Left ventricle myocardium inferior (tissue), 1 donor: Measurements from ENCODE around the gene DSN1. TPM values are rescaled to one million over a fixed set of nuclear protein-coding genes. Genes with fewer than 3 reads are reported as not detected.

ENCODE experiments used
- DNase-seq: peaks from one replicate; pipeline ENCODE4 v3.0.0-alpha.2; 2020
- H3K27ac ChIP-seq: fragments of 200-600 bp; replicated peaks from 2 replicates; pipeline ENCODE4 v1.8.0; 2021
- H3K27me3 ChIP-seq: fragments of 200-600 bp; 2 replicates; pipeline ENCODE4 v1.8.0; 2021; ENCODE audit warnings: low read depth
- H3K36me3 ChIP-seq: fragments of 200-600 bp; 2 replicates; pipeline ENCODE4 v1.8.0; 2021
- H3K4me1 ChIP-seq: fragments of 200-600 bp; 2 replicates; pipeline ENCODE4 v1.8.0; 2021
- H3K4me3 ChIP-seq: fragments of 200-600 bp; 2 replicates; pipeline ENCODE4 v1.8.0; 2021; ENCODE audit warnings: mild to moderate bottlenecking, moderate library complexity
- H3K9me3 ChIP-seq: fragments of 200-600 bp; replicated peaks from 2 replicates; pipeline ENCODE4 v1.8.0; 2021
- CTCF ChIP-seq: fragments of 200-600 bp; IDR thresholded peaks from 2 replicates; pipeline ENCODE4 v1.8.0; 2021; ENCODE audit warnings: antibody characterized with exemption, mild to moderate bottlenecking, borderline replicate concordance
- intact Hi-C: fragments of 100-400 bp; cut with micrococcal nuclease; formaldehyde crosslinking; loops from one replicate; pipeline ENCODE4 v1.11.0; 2022
- long read RNA-seq: library from polyadenylated mRNA; unstranded; transcript quantifications from one replicate; pipeline ENCODE4 v2.0.0, GENCODE V29; 2021
- total RNA-seq: library from RNA; stranded (reverse); fragmentation: NEBNext Ultra II Directional; extraction: Animal tissue kit (Norgen Biotek cat#: 25700); gene quantifications from one replicate; pipeline ENCODE4 v1.2.1, GENCODE V29; 2021
- donor health status: DM: no; HTN: yes; CAD: no; lungs with severe emphysema.

Gene DSN1
- 4.8 TPM for total RNA-seq
- long read RNA-seq, transcript DSN1-203 (11 exons, 2,233 nt), result major isoform, 5 of 15 reads
- long read RNA-seq, partial matches to known transcripts, result 0 of 15 reads
- long read RNA-seq, other reads (novel, unspliced or antisense), result 3 of 15 reads

GRCh38 chr20:36773597-36774390 is at the start of gene DSN1:
Gene DSN1, minus strand, starts transcription at chr20:36773763. Its CDS starts 2,305 bp downstream, at chr20:36771458.
- Histone ChIP-seq H3K27me3 (no peaks in the 10 kb centered on the region), H3K4me3 (peak within 1 kb of the TSS; percentile 76), H3K27ac (peak within 1 kb of the TSS; percentile 96), H3K4me1 (peaks cover 42% of the 10 kb centered on the region), H3K9me3 (no peaks in the 10 kb centered on the region), H3K36me3 (no peaks in the 10 kb centered on the region)
- no peak for TF ChIP-seq CTCF
- DNase-seq, result peak; percentile 99
- intact Hi-C loops, result no loop called here

- peaks cover 77% of the 10 kb centered on the region for H3K4me1 ChIP-seq
- TF ChIP-seq CTCF, result no peak
- H3K4me3 ChIP-seq, result no peak overlapping the region
- no peaks in the 10 kb centered on the region for H3K27me3 ChIP-seq
- peak overlapping the region; percentile 60 for H3K27ac ChIP-seq
- DNase-seq, result no peak
- intact Hi-C loops, result no loop called here
- H3K36me3 ChIP-seq, result peaks cover 43% of the 10 kb centered on the region
- no peaks in the 10 kb centered on the region for H3K9me3 ChIP-seq
Observed at GRCh38 chr20:36823121-36823520, 49.6 kb upstream of the DSN1 start.

GRCh38 chr20:36821964-36822437 is 48.4 kb upstream of the DSN1 start:
- DNase-seq, result no peak
- H3K27ac ChIP-seq, result peak overlapping the region; percentile 60
- no peaks in the 10 kb centered on the region for H3K27me3 ChIP-seq
- intact Hi-C loops, result no loop called here
- no peaks in the 10 kb centered on the region for H3K9me3 ChIP-seq
- TF ChIP-seq CTCF, result no peak
- H3K4me1 ChIP-seq, result peaks cover 66% of the 10 kb centered on the region
- H3K36me3 ChIP-seq, result peaks cover 43% of the 10 kb centered on the region
- H3K4me3 ChIP-seq, result no peak overlapping the region

- Histone ChIP-seq H3K36me3 (peaks cover 48% of the 10 kb centered on the region), H3K4me3 (no peak overlapping the region), H3K27ac (peak overlapping the region; percentile 60), H3K9me3 (no peaks in the 10 kb centered on the region), H3K4me1 (peaks cover 59% of the 10 kb centered on the region), H3K27me3 (no peaks in the 10 kb centered on the region)
- intact Hi-C loops, result no loop called here
- no peak for DNase-seq
- no peak for TF ChIP-seq CTCF
Observed at GRCh38 chr20:36820928-36821327, 47.4 kb upstream of the DSN1 start.

GRCh38 chr20:36820073-36820472 is 46.5 kb upstream of the DSN1 start:
- Histone ChIP-seq H3K36me3 (peaks cover 48% of the 10 kb centered on the region), H3K27me3 (no peaks in the 10 kb centered on the region), H3K4me1 (peaks cover 52% of the 10 kb centered on the region), H3K4me3 (no peak overlapping the region), H3K9me3 (no peaks in the 10 kb centered on the region), H3K27ac (peak overlapping the region; percentile 60)
- no peak for DNase-seq
- intact Hi-C loops, result no loop called here
- TF ChIP-seq CTCF, result no peak
